Purkinje cell (primary cell): Measurements from ENCODE around the gene ZNF436. TPM values are rescaled to one million over a fixed set of nuclear protein-coding genes. Genes with fewer than 3 reads are reported as not detected.

Source experiments
- polyA plus RNA-seq: library from polyadenylated mRNA; unstranded; fragments of >200 nt; fragmentation: Nextera tagmentation; gene quantifications from 2 replicates; pipeline ENCODE4 v1.2.1, GENCODE V29; 2014

The ZNF436 gene
- 4.3 and 5.7 TPM in 2 replicates for polyA plus RNA-seq

GRCh38 chr1:23369335-23370013, at the start of gene ZNF436:
Gene ZNF436 (minus strand): TSS chr1:23369836. CDS start chr1:23368005, 1,831 bp downstream.

GRCh38 chr1:23344111-23344986, 25.3 kb downstream of the ZNF436 start, which contains the start of gene HNRNPR:
Gene HNRNPR (minus strand): TSS chr1:23344284. CDS start chr1:23341008, 3,276 bp downstream.

Other genes with a start within 250 kb of the ZNF436 start
- gene LUZP1, start 201.0 kb downstream of the ZNF436 start, polyA plus RNA-seq, result 112 and 146 TPM in 2 replicates
- not detected in 2 replicates for gene HTR1D, start 152.3 kb downstream of the ZNF436 start, polyA plus RNA-seq
- 54.4 and 67.7 TPM in 2 replicates for gene HNRNPR, start 25.6 kb downstream of the ZNF436 start, polyA plus RNA-seq
- 0.31 and 1.3 TPM in 2 replicates for gene TCEA3, start 54.9 kb upstream of the ZNF436 start, polyA plus RNA-seq
- 0.16 and 0.52 TPM in 2 replicates for gene ASAP3, start 114.3 kb upstream of the ZNF436 start, polyA plus RNA-seq
- gene E2F2, start 161.4 kb upstream of the ZNF436 start, polyA plus RNA-seq, result not detected in 2 replicates
- gene ID3, start 189.7 kb upstream of the ZNF436 start, polyA plus RNA-seq, result 1.3 TPM in 1 of 2 replicates, not detected in the other